ENCODE measurements around the gene ANKRD61.

The ANKRD61 gene

DNA sequence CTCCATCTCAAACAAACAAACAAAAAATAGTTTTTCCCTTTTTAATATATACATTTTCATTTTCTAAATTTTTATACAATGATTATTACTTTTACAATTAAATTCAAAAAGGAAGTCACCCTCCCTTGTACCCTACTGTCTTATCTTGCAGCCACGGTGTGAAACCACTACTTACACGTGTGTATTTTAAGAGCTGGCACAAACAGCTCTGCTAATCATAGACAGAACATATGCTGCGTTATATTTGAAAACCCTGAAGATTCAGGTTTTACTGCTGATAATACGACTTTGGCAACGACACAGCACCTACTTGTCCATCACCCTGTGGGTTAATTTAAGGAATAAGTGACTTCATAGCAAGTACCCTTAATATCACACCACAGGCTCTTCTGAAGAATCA lies 991 bp downstream of the ANKRD61 start:
- Histone ChIP-seq H3K18ac (ENCODE audit: low read depth in 1 of 2, low read length in 2 of 2) (no peak overlapping the region), H3K27ac (ENCODE audit: low read length, poor library complexity, severe bottlenecking) (no peak overlapping the region), H2AK5ac (ENCODE audit: low read length, severe bottlenecking) (no peak overlapping the region), H3K36me3 (ENCODE audit: control insufficient read depth in 1 of 2, insufficient read depth in 2 of 2, low read depth in 1 of 2, low read length in 2 of 2) (peaks cover 62 to 88% of the 10 kb centered on the region in 2 experiments), H2BK15ac (ENCODE audit: low read depth, poor library complexity, severe bottlenecking) (no peak overlapping the region), H4K91ac (ENCODE audit: low read length) (no peak overlapping the region), H3K9me3 (ENCODE audit: control insufficient read depth, low read length) (no peaks in the 10 kb centered on the region), H3K4me1 (ENCODE audit: control insufficient read depth, insufficient read depth, low read depth, low read length) (no peaks in the 10 kb centered on the region), H4K8ac (ENCODE audit: low read length) (no peak overlapping the region), H3K4me2 (ENCODE audit: low read length, poor library complexity, severe bottlenecking) (no peak overlapping the region), H3K9ac (ENCODE audit: low read length) (no peak overlapping the region), H3K14ac (ENCODE audit: low read length in 2 of 2) (no peak overlapping the region), H3K4me3 (ENCODE audit: insufficient read depth in 1 of 2, low read depth in 1 of 2, low read length in 2 of 2) (no peak overlapping the region), H3K27me3 (ENCODE audit: control insufficient read depth in 1 of 2, insufficient read depth in 1 of 2, low read length in 2 of 2) (no peaks in the 10 kb centered on the region), H2BK12ac (ENCODE audit: low read length in 2 of 2) (no peak overlapping the region), H3K23ac (ENCODE audit: low read length in 2 of 2) (no peak overlapping the region), H2AFZ (ENCODE audit: low read depth, low read length) (no peak overlapping the region), H3K4ac (ENCODE audit: low read depth in 1 of 2, low read length in 2 of 2) (no peak overlapping the region), H2BK5ac (ENCODE audit: low read depth, low read length, poor library complexity, severe bottlenecking) (no peak overlapping the region), H3K79me1 (replicated peaks; ENCODE audit: low read length, poor library complexity, severe bottlenecking) (peaks cover 36% of the 10 kb centered on the region), H2BK120ac (ENCODE audit: low read depth, low read length) (no peak overlapping the region)
- DNase-seq, result no peak
- over 99% methylated on average over 5 of the region's 5 CpGs for WGBS

DNA sequence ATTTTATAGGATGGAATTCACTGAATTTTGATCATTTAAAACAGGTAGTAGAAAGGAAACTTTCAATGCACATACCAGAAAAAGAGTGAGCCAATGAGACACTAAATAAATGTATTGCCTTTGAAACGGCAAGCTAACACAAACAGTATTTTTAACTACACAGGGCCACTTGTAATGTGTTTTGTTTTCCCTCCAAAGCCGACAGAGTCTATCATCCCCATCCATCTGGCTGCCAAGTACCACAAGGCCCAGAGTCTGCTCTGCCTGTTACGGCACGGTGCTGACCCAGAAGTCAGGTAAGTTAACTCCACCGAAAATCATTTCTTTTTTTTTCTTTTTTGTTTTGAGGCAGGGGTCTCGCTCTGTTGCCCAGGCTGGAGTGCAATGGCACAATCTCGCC lies 1.5 kb downstream of the ANKRD61 start:
- no peak overlapping the region for H3K18ac ChIP-seq (ENCODE audit: low read depth in 1 of 2, low read length in 2 of 2)
- no peak overlapping the region for H3K4me2 ChIP-seq (ENCODE audit: low read length, poor library complexity, severe bottlenecking)
- no peaks in the 10 kb centered on the region for H3K27me3 ChIP-seq (ENCODE audit: control insufficient read depth in 1 of 2, insufficient read depth in 1 of 2, low read length in 2 of 2)
- no peak overlapping the region for H3K4me3 ChIP-seq (ENCODE audit: insufficient read depth in 1 of 2, low read depth in 1 of 2, low read length in 2 of 2)
- no peak overlapping the region for H3K23ac ChIP-seq (ENCODE audit: low read length in 2 of 2)
- 93% methylated on average over 6 of the region's 7 CpGs for WGBS
- no peak overlapping the region for H4K91ac ChIP-seq (ENCODE audit: low read length)
- H3K79me1 ChIP-seq (replicated peaks; ENCODE audit: low read length, poor library complexity, severe bottlenecking), result peaks cover 37% of the 10 kb centered on the region
- no peaks in the 10 kb centered on the region for H3K9me3 ChIP-seq (ENCODE audit: control insufficient read depth, low read length)
- no peak overlapping the region for H3K14ac ChIP-seq (ENCODE audit: low read length in 2 of 2)
- H2BK5ac ChIP-seq (ENCODE audit: low read depth, low read length, poor library complexity, severe bottlenecking), result no peak overlapping the region
- no peak overlapping the region for H2BK15ac ChIP-seq (ENCODE audit: low read depth, poor library complexity, severe bottlenecking)
- no peak overlapping the region for H2AFZ ChIP-seq (ENCODE audit: low read depth, low read length)
- no peak for DNase-seq
- H3K36me3 ChIP-seq (ENCODE audit: control insufficient read depth in 1 of 2, insufficient read depth in 2 of 2, low read depth in 1 of 2, low read length in 2 of 2), result peaks cover 60 to 88% of the 10 kb centered on the region in 2 experiments
- no peak overlapping the region for H2BK12ac ChIP-seq (ENCODE audit: low read length in 2 of 2)
- H2AK5ac ChIP-seq (ENCODE audit: low read length, severe bottlenecking), result no peak overlapping the region
- H3K4ac ChIP-seq (ENCODE audit: low read depth in 1 of 2, low read length in 2 of 2), result no peak overlapping the region
- no peak overlapping the region for H4K8ac ChIP-seq (ENCODE audit: low read length)
- H2BK120ac ChIP-seq (ENCODE audit: low read depth, low read length), result no peak overlapping the region
- H3K9ac ChIP-seq (ENCODE audit: low read length), result no peak overlapping the region
- H3K4me1 ChIP-seq (ENCODE audit: control insufficient read depth, insufficient read depth, low read depth, low read length), result no peaks in the 10 kb centered on the region
- H3K27ac ChIP-seq (ENCODE audit: low read length, poor library complexity, severe bottlenecking), result no peak overlapping the region

DNA sequence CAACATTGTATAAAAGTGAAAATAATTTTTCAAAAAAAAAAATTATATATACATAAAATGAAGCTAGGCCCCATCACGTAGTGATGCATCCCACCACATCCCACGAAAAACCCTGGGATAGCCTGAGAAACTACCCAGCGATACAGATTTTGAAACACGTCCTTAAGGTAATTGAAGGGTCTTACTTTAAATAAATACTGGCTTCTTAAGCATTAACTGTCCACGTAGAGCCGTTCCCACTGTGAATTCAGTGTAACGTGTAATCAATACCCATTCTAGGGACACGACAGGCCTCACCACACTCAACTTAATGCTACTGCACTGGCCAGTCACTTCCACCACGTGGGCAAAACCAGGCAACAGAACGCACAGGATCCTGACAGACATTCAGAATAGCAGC lies 4.0 kb downstream of the ANKRD61 start:
- H2AK5ac ChIP-seq (ENCODE audit: low read length, severe bottlenecking), result no peak overlapping the region
- H3K14ac ChIP-seq (ENCODE audit: low read length in 2 of 2), result no peak overlapping the region

DNA sequence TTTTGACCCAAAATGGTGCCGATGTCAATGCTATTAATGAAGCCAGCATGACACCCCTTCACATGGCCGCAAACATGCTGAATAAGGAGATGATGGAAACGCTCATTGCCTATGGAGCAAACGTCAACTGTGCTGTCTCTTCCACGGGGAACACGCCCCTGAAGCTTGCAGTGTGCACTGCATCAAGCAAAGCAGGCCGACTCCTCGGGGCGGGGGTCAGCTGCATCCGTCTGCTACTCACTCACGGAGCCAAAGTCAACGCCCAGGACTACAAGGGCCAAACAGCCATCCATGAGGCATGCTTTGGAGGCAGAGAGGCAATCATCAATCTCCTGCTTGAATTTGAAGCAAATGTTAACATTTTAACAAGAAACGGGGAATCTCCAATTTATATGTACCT lies 4.5 kb downstream of the ANKRD61 start:
- Histone ChIP-seq H3K9me3 (ENCODE audit: control insufficient read depth, low read length) (no peaks in the 10 kb centered on the region), H2BK12ac (ENCODE audit: low read length in 2 of 2) (no peak overlapping the region), H2AK5ac (ENCODE audit: low read length, severe bottlenecking) (no peak overlapping the region), H3K9ac (ENCODE audit: low read length) (no peak overlapping the region), H3K36me3 (ENCODE audit: control insufficient read depth in 1 of 2, insufficient read depth in 2 of 2, low read depth in 1 of 2, low read length in 2 of 2) (peaks cover 57 to 87% of the 10 kb centered on the region in 2 experiments), H2BK15ac (ENCODE audit: low read depth, poor library complexity, severe bottlenecking) (no peak overlapping the region), H3K18ac (ENCODE audit: low read depth in 1 of 2, low read length in 2 of 2) (no peak overlapping the region), H3K23ac (ENCODE audit: low read length in 2 of 2) (no peak overlapping the region), H3K14ac (ENCODE audit: low read length in 2 of 2) (no peak overlapping the region), H3K79me1 (replicated peaks; ENCODE audit: low read length, poor library complexity, severe bottlenecking) (peaks cover 39% of the 10 kb centered on the region), H2BK120ac (ENCODE audit: low read depth, low read length) (no peak overlapping the region), H3K4ac (ENCODE audit: low read depth in 1 of 2, low read length in 2 of 2) (no peak overlapping the region), H3K27me3 (ENCODE audit: control insufficient read depth in 1 of 2, insufficient read depth in 1 of 2, low read length in 2 of 2) (no peaks in the 10 kb centered on the region), H3K4me2 (ENCODE audit: low read length, poor library complexity, severe bottlenecking) (no peak overlapping the region), H3K4me1 (ENCODE audit: control insufficient read depth, insufficient read depth, low read depth, low read length) (no peaks in the 10 kb centered on the region), H4K8ac (ENCODE audit: low read length) (no peak overlapping the region), H3K27ac (ENCODE audit: low read length, poor library complexity, severe bottlenecking) (no peak overlapping the region), H2BK5ac (ENCODE audit: low read depth, low read length, poor library complexity, severe bottlenecking) (no peak overlapping the region), H2AFZ (ENCODE audit: low read depth, low read length) (no peak overlapping the region), H4K91ac (ENCODE audit: low read length) (no peak overlapping the region), H3K4me3 (ENCODE audit: insufficient read depth in 1 of 2, low read depth in 1 of 2, low read length in 2 of 2) (no peak overlapping the region)
- 97% methylated on average over 13 of the region's 13 CpGs for WGBS
- no peak for DNase-seq

More for the DNA sequence above, 4.0 kb downstream of the ANKRD61 start:
- H3K27ac ChIP-seq (ENCODE audit: low read length, poor library complexity, severe bottlenecking), result no peak overlapping the region
- no peak overlapping the region for H4K91ac ChIP-seq (ENCODE audit: low read length)
- H3K9ac ChIP-seq (ENCODE audit: low read length), result no peak overlapping the region
- H3K4me1 ChIP-seq (ENCODE audit: control insufficient read depth, insufficient read depth, low read depth, low read length), result no peaks in the 10 kb centered on the region
- H2BK5ac ChIP-seq (ENCODE audit: low read depth, low read length, poor library complexity, severe bottlenecking), result no peak overlapping the region
- H3K36me3 ChIP-seq (ENCODE audit: control insufficient read depth in 1 of 2, insufficient read depth in 2 of 2, low read depth in 1 of 2, low read length in 2 of 2), result peaks cover 57 to 84% of the 10 kb centered on the region in 2 experiments
- peaks cover 35% of the 10 kb centered on the region for H3K79me1 ChIP-seq (replicated peaks; ENCODE audit: low read length, poor library complexity, severe bottlenecking)
- no peak overlapping the region for H2AFZ ChIP-seq (ENCODE audit: low read depth, low read length)
- no peak overlapping the region for H3K4me3 ChIP-seq (ENCODE audit: insufficient read depth in 1 of 2, low read depth in 1 of 2, low read length in 2 of 2)
- H2BK12ac ChIP-seq (ENCODE audit: low read length in 2 of 2), result no peak overlapping the region
- H3K9me3 ChIP-seq (ENCODE audit: control insufficient read depth, low read length), result no peaks in the 10 kb centered on the region
- H3K4me2 ChIP-seq (ENCODE audit: low read length, poor library complexity, severe bottlenecking), result no peak overlapping the region
- H3K23ac ChIP-seq (ENCODE audit: low read length in 2 of 2), result no peak overlapping the region
- no peak overlapping the region for H3K4ac ChIP-seq (ENCODE audit: low read depth in 1 of 2, low read length in 2 of 2)
- no peak overlapping the region for H3K18ac ChIP-seq (ENCODE audit: low read depth in 1 of 2, low read length in 2 of 2)
- no peak overlapping the region for H4K8ac ChIP-seq (ENCODE audit: low read length)
- no peak for DNase-seq
- H3K27me3 ChIP-seq (ENCODE audit: control insufficient read depth in 1 of 2, insufficient read depth in 1 of 2, low read length in 2 of 2), result no peaks in the 10 kb centered on the region
- H2BK120ac ChIP-seq (ENCODE audit: low read depth, low read length), result no peak overlapping the region
- no peak overlapping the region for H2BK15ac ChIP-seq (ENCODE audit: low read depth, poor library complexity, severe bottlenecking)
- WGBS, result 98% methylated on average over 10 of the region's 10 CpGs

Data from mesenchymal stem cell (in vitro differentiated cells and primary cell).